Rectal smooth muscle tissue (tissue), 1 donor: ENCODE results near the gene KDM6B.
"Not testable (repeated sequence)": the region's sequence is repeated elsewhere in the genome, so short reads cannot be mapped to it uniquely, and the experiment has no call there.

ENCODE experiments used
- H3K27ac ChIP-seq: one replicate; pipeline ENCODE4 v1.7.0; 2013; ENCODE audit warnings: low read depth, low read length, inconsistent platforms
- H3K27me3 ChIP-seq: one replicate; pipeline ENCODE4 v1.7.0; 2013; ENCODE audit warnings: low read length; ENCODE audit not compliant: control insufficient read depth, insufficient read depth
- H3K36me3 ChIP-seq: one replicate; pipeline ENCODE4 v1.7.0; 2013; ENCODE audit warnings: low read length; ENCODE audit not compliant: control insufficient read depth, insufficient read depth
- H3K4me1 ChIP-seq: one replicate; pipeline ENCODE4 v1.7.0; 2013; ENCODE audit warnings: low read length; ENCODE audit not compliant: control insufficient read depth, insufficient read depth
- H3K4me3 ChIP-seq: one replicate; pipeline ENCODE4 v1.7.0; 2013; ENCODE audit warnings: low read length
- H3K9ac ChIP-seq: one replicate; pipeline ENCODE4 v1.7.0; 2013; ENCODE audit warnings: low read length

The KDM6B gene

GRCh38 chr17:7809791-7810343 is 24.1 kb upstream of the KDM6B start:
- not testable (repeated sequence) for H3K36me3 ChIP-seq, H3K27me3 ChIP-seq, H3K9ac ChIP-seq, H3K4me1 ChIP-seq, H3K27ac ChIP-seq, H3K4me3 ChIP-seq

- Histone ChIP-seq H3K36me3 (no peaks in the 10 kb centered on the region), H3K9ac (no peak overlapping the region), H3K27ac (no peak overlapping the region), H3K4me3 (no peak overlapping the region), H3K4me1 (no peaks in the 10 kb centered on the region), H3K27me3 (no peaks in the 10 kb centered on the region)
Observed at GRCh38 chr17:7811251-7811650, 22.8 kb upstream of the KDM6B start.

GRCh38 chr17:7814969-7815368 is 19.0 kb upstream of the KDM6B start:
- H3K36me3 ChIP-seq = no peaks in the 10 kb centered on the region
- H3K27me3 ChIP-seq = no peaks in the 10 kb centered on the region
- H3K9ac ChIP-seq = no peak overlapping the region
- H3K27ac ChIP-seq = no peak overlapping the region
- no peaks in the 10 kb centered on the region for H3K4me1 ChIP-seq
- no peak overlapping the region for H3K4me3 ChIP-seq

- no peaks in the 10 kb centered on the region for H3K27me3 ChIP-seq
- H3K9ac ChIP-seq = no peak overlapping the region
- H3K4me3 ChIP-seq = no peak overlapping the region
- no peak overlapping the region for H3K27ac ChIP-seq
- no peaks in the 10 kb centered on the region for H3K36me3 ChIP-seq
- no peaks in the 10 kb centered on the region for H3K4me1 ChIP-seq
Observed at GRCh38 chr17:7816926-7817642, 16.9 kb upstream of the KDM6B start.

- Histone ChIP-seq H3K9ac (no peak overlapping the region), H3K4me1 (no peaks in the 10 kb centered on the region), H3K27me3 (no peaks in the 10 kb centered on the region), H3K36me3 (no peaks in the 10 kb centered on the region), H3K27ac (no peak overlapping the region), H3K4me3 (no peak overlapping the region)
Observed at GRCh38 chr17:7817643-7817964, 16.4 kb upstream of the KDM6B start.

- H3K36me3 ChIP-seq = no peaks in the 10 kb centered on the region
- H3K9ac ChIP-seq = no peak overlapping the region
- no peaks in the 10 kb centered on the region for H3K27me3 ChIP-seq
- no peaks in the 10 kb centered on the region for H3K4me1 ChIP-seq
- H3K27ac ChIP-seq = no peak overlapping the region
- H3K4me3 ChIP-seq = no peak overlapping the region
Observed at GRCh38 chr17:7818026-7818425, 16.0 kb upstream of the KDM6B start.

- no peak overlapping the region for H3K9ac ChIP-seq
- no peak overlapping the region for H3K27ac ChIP-seq
- H3K4me1 ChIP-seq = no peaks in the 10 kb centered on the region
Observed at GRCh38 chr17:7818746-7819645, 15.0 kb upstream of the KDM6B start.

GRCh38 chr17:7820231-7820630 is 13.8 kb upstream of the KDM6B start:
- Histone ChIP-seq H3K27ac (no peak overlapping the region), H3K4me3 (no peak overlapping the region), H3K27me3 (no peaks in the 10 kb centered on the region), H3K36me3 (no peaks in the 10 kb centered on the region), H3K9ac (no peak overlapping the region), H3K4me1 (no peaks in the 10 kb centered on the region)

More at GRCh38 chr17:7818746-7819645, 15.0 kb upstream of the KDM6B start:
- no peak overlapping the region for H3K4me3 ChIP-seq
- no peaks in the 10 kb centered on the region for H3K27me3 ChIP-seq
- no peaks in the 10 kb centered on the region for H3K36me3 ChIP-seq

- H3K4me1 ChIP-seq = no peaks in the 10 kb centered on the region
- no peak overlapping the region for H3K9ac ChIP-seq
- H3K27me3 ChIP-seq = no peaks in the 10 kb centered on the region
- H3K27ac ChIP-seq = no peak overlapping the region
- no peak overlapping the region for H3K4me3 ChIP-seq
- H3K36me3 ChIP-seq = no peaks in the 10 kb centered on the region
Observed at GRCh38 chr17:7822126-7822525, 11.9 kb upstream of the KDM6B start.

GRCh38 chr17:7823581-7824001 is 10.4 kb upstream of the KDM6B start:
- Histone ChIP-seq H3K4me1 (no peaks in the 10 kb centered on the region), H3K27ac (no peak overlapping the region), H3K27me3 (no peaks in the 10 kb centered on the region), H3K4me3 (no peak overlapping the region), H3K36me3 (no peaks in the 10 kb centered on the region), H3K9ac (no peak overlapping the region)

GRCh38 chr17:7824021-7824924 is 9.7 kb upstream of the KDM6B start:
- Histone ChIP-seq H3K27me3 (no peaks in the 10 kb centered on the region), H3K36me3 (no peaks in the 10 kb centered on the region), H3K4me1 (no peaks in the 10 kb centered on the region), H3K9ac (no peak overlapping the region), H3K27ac (no peak overlapping the region), H3K4me3 (no peak overlapping the region)
